H1 (cell line): ENCODE results near the gene MAVS. TPM values are rescaled to one million over a fixed set of nuclear protein-coding genes. Genes with fewer than 3 reads are reported as not detected.

Experiments
- CHD7 ChIP-seq: fragments of 300-600 bp; sonication (generic); IDR thresholded peaks from 2 replicates; pipeline ENCODE4 v1.7.1; 2012; ENCODE audit warnings: low read length, moderate library complexity, mild to moderate bottlenecking, inconsistent platforms; ENCODE audit not compliant: insufficient replicate concordance
- MAFK ChIP-seq: IDR thresholded peaks from 2 replicates; pipeline ENCODE4 v1.6.1; 2012; ENCODE audit warnings: low read depth, mild to moderate bottlenecking, improper control_type of control experiment, low read length
- RNF2 ChIP-seq: fragments of 200-900, 300-1000 bp; sonication (generic); IDR thresholded peaks from 2 replicates; pipeline ENCODE4 v1.7.1; 2016; ENCODE audit warnings: borderline replicate concordance, low read depth, mild to moderate bottlenecking, antibody characterized with exemption, low read length; ENCODE audit not compliant: poor library complexity, severe bottlenecking; ENCODE audit errors: missing control alignments
- SAP30 ChIP-seq: fragments of 300-600 bp; sonication (generic); IDR thresholded peaks from 2 replicates; pipeline ENCODE4 v1.7.1; 2012; ENCODE audit warnings: low read length, moderate library complexity, mild to moderate bottlenecking, inconsistent platforms; ENCODE audit not compliant: insufficient read depth, insufficient replicate concordance
- SP1 ChIP-seq: IDR thresholded peaks from 2 replicates; pipeline ENCODE4 v1.6.1; 2011; ENCODE audit warnings: low read depth, low read length
- polyA plus RNA-seq, 7 experiments: library from polyadenylated mRNA; depleted of rRNA in 3 of 7; stranded (reverse) in 5 of 7; unstranded in 2 of 7; fragments of >200 nt in 5 of 7; fragments of 200-250 nt in 2 of 7; gene quantifications; 1 replicate in 5 of 7; 2 replicates in 1 of 7; 4 replicates in 1 of 7; pipeline versions ENCODE4 v1.2.1 to v1.2.3, GENCODE V29; 2011 to 2013; ENCODE audit warnings: missing spikeins in 2 of 7, mixed read lengths in 2 of 7
- total RNA-seq: library from RNA; stranded (reverse); fragmentation: NEBNext Ultra II Directional; extraction: Animal tissue kit (Norgen Biotek cat#: 25700); gene quantifications from 2 replicates; pipeline ENCODE4 v1.2.1, GENCODE V29; 2021

The MAVS gene
- total and polyA plus RNA-seq, 2 of the 8 experiments (the other 6 are each of a cell fraction or from before 2014, with no cell fraction given) = 9.9 to 24.3 TPM

DNA sequence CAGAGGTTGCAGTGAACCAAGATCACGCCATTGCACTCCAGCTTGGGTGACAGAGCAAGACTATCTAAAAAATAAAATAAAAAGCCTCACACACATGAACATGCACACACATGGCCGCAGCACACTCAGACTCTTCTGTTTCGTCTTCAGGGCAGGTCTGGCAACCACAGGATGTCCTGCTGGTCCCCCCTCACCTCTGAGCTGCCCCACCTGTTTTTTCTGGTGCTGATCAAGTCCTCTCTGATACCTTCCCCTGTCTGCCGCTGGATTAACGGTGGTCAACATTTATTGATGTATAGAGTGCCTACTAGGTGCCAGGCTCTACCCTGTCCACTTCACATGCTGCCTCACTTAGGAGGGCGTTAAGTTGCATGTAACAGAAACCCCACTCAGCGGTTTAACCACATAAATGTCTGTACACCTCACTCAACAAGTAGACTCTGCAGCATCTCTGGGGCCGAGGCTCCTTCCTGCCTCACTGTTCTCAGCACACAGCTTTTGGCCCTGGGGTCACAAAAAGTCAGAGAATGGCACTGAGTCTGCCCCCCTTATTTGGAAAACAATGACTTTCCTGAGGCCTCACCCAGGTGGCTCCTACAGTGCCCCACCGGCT lies 30.8 kb upstream of the MAVS start (continued):
- TF ChIP-seq CHD7 = no peak
- no peak for TF ChIP-seq RNF2
- TF ChIP-seq MAFK = no peak
- TF ChIP-seq SAP30 = no peak
- TF ChIP-seq SP1 = no peak
